HG03565 (cell line): ENCODE measurements around the gene NSL1.
"Not testable (repeated sequence)": the region's sequence is repeated elsewhere in the genome, so short reads cannot be mapped to it uniquely, and the experiment has no call there.

Experiments used
- ATAC-seq: cut with Tn5 transposase; IDR thresholded peaks from one replicate; pipeline ENCODE4 v1.9.1; 2021; ENCODE audit warnings: mild to moderate bottlenecking, moderate library complexity; ENCODE audit not compliant: unreplicated experiment

The NSL1 gene

GRCh38 chr1:212752252-212752933 is 39.2 kb downstream of the NSL1 start:
- no peak for ATAC-seq

- ATAC-seq, result no peak
These were observed 41.6 kb downstream of the NSL1 start for GRCh38 chr1:212749821-212750535.

- ATAC-seq, result no peak
These were observed 45.0 kb downstream of the NSL1 start for GRCh38 chr1:212746546-212746945.

GRCh38 chr1:212745303-212745702 is 46.3 kb downstream of the NSL1 start:
- no peak for ATAC-seq

- ATAC-seq, result no peak
These were observed 47.6 kb downstream of the NSL1 start for GRCh38 chr1:212743901-212744475.

GRCh38 chr1:212738330-212738729 is 53.2 kb downstream of the NSL1 start:
- ATAC-seq, result no peak

- no peak for ATAC-seq
These were observed 54.0 kb downstream of the NSL1 start for GRCh38 chr1:212737559-212737958.

- ATAC-seq, result no peak
These were observed 58.5 kb downstream of the NSL1 start for GRCh38 chr1:212733109-212733508.

- ATAC-seq, result no peak
These were observed 59.9 kb downstream of the NSL1 start for GRCh38 chr1:212731630-212732029.

GRCh38 chr1:212728606-212729005 is 63.0 kb downstream of the NSL1 start:
- ATAC-seq, result no peak

- ATAC-seq, result no peak
These were observed 64.0 kb downstream of the NSL1 start for GRCh38 chr1:212727386-212728181.

- not testable (repeated sequence) for ATAC-seq
These were observed 66.9 kb downstream of the NSL1 start for GRCh38 chr1:212724679-212725078.

GRCh38 chr1:212722270-212722957 is 69.2 kb downstream of the NSL1 start:
- ATAC-seq, result no peak

- no peak for ATAC-seq
These were observed 70.0 kb downstream of the NSL1 start for GRCh38 chr1:212721388-212722247.

- no peak for ATAC-seq
These were observed 71.9 kb downstream of the NSL1 start for GRCh38 chr1:212719633-212720032.

- ATAC-seq, result no peak
These were observed 73.1 kb downstream of the NSL1 start for GRCh38 chr1:212718499-212718898.

GRCh38 chr1:212716161-212716560 is 75.4 kb downstream of the NSL1 start:
- ATAC-seq, result no peak

- ATAC-seq, result no peak
These were observed 78.0 kb downstream of the NSL1 start for GRCh38 chr1:212713465-212714136.
